GM18907 (cell line): ENCODE results near the gene OPRM1.
"Not testable (repeated sequence)": the region's sequence is repeated elsewhere in the genome, so short reads cannot be mapped to it uniquely, and the experiment has no call there.

Source experiments
- ATAC-seq: cut with Tn5 transposase; IDR thresholded peaks from one replicate; pipeline ENCODE4 v1.9.1; 2021; ENCODE audit warnings: mild to moderate bottlenecking, moderate library complexity; ENCODE audit not compliant: unreplicated experiment

OPRM1 gene

GRCh38 chr6:154236646-154237301 lies 197.7 kb downstream of the OPRM1 start:
- ATAC-seq: no peak

GRCh38 chr6:154238831-154239230 lies 199.8 kb downstream of the OPRM1 start:
- no peak for ATAC-seq

GRCh38 chr6:154239392-154239791 lies 200.4 kb downstream of the OPRM1 start:
- no peak for ATAC-seq

- ATAC-seq: not testable (repeated sequence)
Observed at GRCh38 chr6:154241061-154241460, 202.0 kb downstream of the OPRM1 start.

GRCh38 chr6:154241581-154241980 lies 202.5 kb downstream of the OPRM1 start:
- no peak for ATAC-seq

GRCh38 chr6:154242617-154243357 lies 203.7 kb downstream of the OPRM1 start:
- ATAC-seq: no peak

GRCh38 chr6:154243793-154244750 lies 205.0 kb downstream of the OPRM1 start:
- ATAC-seq: no peak

GRCh38 chr6:154245506-154245905 lies 206.5 kb downstream of the OPRM1 start:
- no peak for ATAC-seq

- ATAC-seq: no peak
Observed at GRCh38 chr6:154246723-154247118, 207.7 kb downstream of the OPRM1 start.

- ATAC-seq: peak; percentile 39
Observed at GRCh38 chr6:154247119-154247861, 208.2 kb downstream of the OPRM1 start.

GRCh38 chr6:154249499-154250298 lies 210.7 kb downstream of the OPRM1 start:
- ATAC-seq: peak; percentile 70

GRCh38 chr6:154251116-154251515 lies 212.1 kb downstream of the OPRM1 start:
- ATAC-seq: no peak

GRCh38 chr6:154252678-154253077 lies 213.6 kb downstream of the OPRM1 start:
- ATAC-seq: no peak

- no peak for ATAC-seq
Observed at GRCh38 chr6:154257067-154257466, 218.0 kb downstream of the OPRM1 start.

GRCh38 chr6:154258064-154258757 lies 219.2 kb downstream of the OPRM1 start:
- ATAC-seq: peak; percentile 79

GRCh38 chr6:154261688-154262397 lies 222.8 kb downstream of the OPRM1 start:
- ATAC-seq: no peak

- ATAC-seq: no peak
Observed at GRCh38 chr6:154266560-154267099, 227.6 kb downstream of the OPRM1 start.

- peak; percentile 71 for ATAC-seq
Observed at GRCh38 chr6:154267508-154268106, 228.6 kb downstream of the OPRM1 start.
